Kasumi-1 (cell line): ENCODE data around the gene PLEKHF1.
"Not testable (repeated sequence)": the region's sequence is repeated elsewhere in the genome, so short reads cannot be mapped to it uniquely, and the experiment has no call there.

Experiments
- DNase-seq, 2 experiments: peaks; one replicate each; lab custom pipeline; 2025; lab: John Stamatoyannopoulos, UW

Gene PLEKHF1

GRCh38 chr19:29700498-29700897 lies 35.2 kb downstream of the PLEKHF1 start:
- no peak for DNase-seq

GRCh38 chr19:29702161-29702962 lies 37.1 kb downstream of the PLEKHF1 start:
- no peak for DNase-seq

GRCh38 chr19:29702963-29703320 lies 37.7 kb downstream of the PLEKHF1 start:
- DNase-seq, result no peak

- DNase-seq, result no peak
These were observed 39.6 kb downstream of the PLEKHF1 start for GRCh38 chr19:29704562-29705558.

GRCh38 chr19:29705706-29706105 lies 40.4 kb downstream of the PLEKHF1 start:
- DNase-seq, result no peak

- no peak for DNase-seq
These were observed 41.4 kb downstream of the PLEKHF1 start for GRCh38 chr19:29706635-29707034.

GRCh38 chr19:29708554-29709439 lies 43.5 kb downstream of the PLEKHF1 start:
- no peak for DNase-seq

- DNase-seq, result not testable (repeated sequence)
These were observed 44.2 kb downstream of the PLEKHF1 start for GRCh38 chr19:29709440-29709798.

GRCh38 chr19:29711584-29712132 lies 46.4 kb downstream of the PLEKHF1 start:
- no peak for DNase-seq

- DNase-seq, result no peak
These were observed 47.7 kb downstream of the PLEKHF1 start for GRCh38 chr19:29712744-29713516.

- peak in 1 of 2 experiments; percentile 15 for DNase-seq
These were observed 49.2 kb downstream of the PLEKHF1 start for GRCh38 chr19:29714371-29714952.

GRCh38 chr19:29714953-29715700 lies 49.9 kb downstream of the PLEKHF1 start, which contains the start of gene C19orf12:
Gene C19orf12 (minus strand): TSS chr19:29715261. CDS start chr19:29708413, 6,848 bp downstream.
- DNase-seq, result peak; percentile 15 to 29

- DNase-seq, result peak in 1 of 2 experiments; percentile 8
These were observed 50.7 kb downstream of the PLEKHF1 start for GRCh38 chr19:29715701-29716581.

- no peak for DNase-seq
These were observed 51.8 kb downstream of the PLEKHF1 start for GRCh38 chr19:29717051-29717450.

GRCh38 chr19:29724102-29724641 lies 58.9 kb downstream of the PLEKHF1 start:
- peak; percentile 56 to 70 for DNase-seq

GRCh38 chr19:29724746-29725145 lies 59.5 kb downstream of the PLEKHF1 start:
- peak in 1 of 2 experiments; percentile 20 for DNase-seq
